ENCODE data around the gene COX6B1.
"Not testable (repeated sequence)": the region's sequence is repeated elsewhere in the genome, so short reads cannot be mapped to it uniquely, and the experiment has no call there.

Gene COX6B1

DNA sequence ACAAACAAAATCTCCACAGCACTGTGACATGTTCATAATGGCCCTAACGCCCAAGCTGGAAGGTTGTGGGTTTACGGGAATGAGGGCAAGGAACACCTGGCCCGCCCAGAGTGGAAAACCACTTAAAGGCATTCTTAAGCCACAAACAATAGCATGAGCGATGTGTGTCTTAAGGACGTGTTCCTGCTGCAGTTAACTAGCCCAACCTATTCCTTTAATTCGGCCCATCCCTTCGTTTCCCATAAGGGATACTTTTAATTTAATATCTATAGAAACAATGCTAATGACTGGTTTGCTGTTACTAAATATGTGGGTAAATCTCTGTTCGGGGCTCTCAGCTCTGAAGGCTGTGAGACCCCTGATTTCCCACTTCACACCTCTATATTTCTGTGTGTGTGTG lies 41.0 kb upstream of the COX6B1 start:
- H3K4me1 ChIP-seq (ENCODE audit: control insufficient read depth, insufficient read depth, low read length); H3K27ac ChIP-seq (ENCODE audit: extremely low read depth, low read depth, low read length); H3K9me3 ChIP-seq (ENCODE audit: control insufficient read depth, insufficient read depth, low read depth, low read length); H3K36me3 ChIP-seq (ENCODE audit: control insufficient read depth in 2 of 2, insufficient read depth in 1 of 2, low read length in 2 of 2); H3K4me3 ChIP-seq (ENCODE audit: low read depth, low read length): not testable (repeated sequence)
- TF ChIP-seq, protein P1, sequence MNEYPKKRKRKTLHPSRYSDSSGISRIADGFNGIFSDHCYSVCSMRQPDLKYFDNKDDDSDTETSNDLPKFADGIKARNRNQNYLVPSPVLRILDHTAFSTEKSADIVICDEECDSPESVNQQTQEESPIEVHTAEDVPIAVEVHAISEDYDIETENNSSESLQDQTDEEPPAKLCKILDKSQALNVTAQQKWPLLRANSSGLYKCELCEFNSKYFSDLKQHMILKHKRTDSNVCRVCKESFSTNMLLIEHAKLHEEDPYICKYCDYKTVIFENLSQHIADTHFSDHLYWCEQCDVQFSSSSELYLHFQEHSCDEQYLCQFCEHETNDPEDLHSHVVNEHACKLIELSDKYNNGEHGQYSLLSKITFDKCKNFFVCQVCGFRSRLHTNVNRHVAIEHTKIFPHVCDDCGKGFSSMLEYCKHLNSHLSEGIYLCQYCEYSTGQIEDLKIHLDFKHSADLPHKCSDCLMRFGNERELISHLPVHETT (tag by site-specific recombination; IDR thresholded peaks at IDR 0.05) = 0 out of 2 replicates have a peak, but pooled peaks have one; percentile 25
- TF ChIP-seq, protein P2, sequence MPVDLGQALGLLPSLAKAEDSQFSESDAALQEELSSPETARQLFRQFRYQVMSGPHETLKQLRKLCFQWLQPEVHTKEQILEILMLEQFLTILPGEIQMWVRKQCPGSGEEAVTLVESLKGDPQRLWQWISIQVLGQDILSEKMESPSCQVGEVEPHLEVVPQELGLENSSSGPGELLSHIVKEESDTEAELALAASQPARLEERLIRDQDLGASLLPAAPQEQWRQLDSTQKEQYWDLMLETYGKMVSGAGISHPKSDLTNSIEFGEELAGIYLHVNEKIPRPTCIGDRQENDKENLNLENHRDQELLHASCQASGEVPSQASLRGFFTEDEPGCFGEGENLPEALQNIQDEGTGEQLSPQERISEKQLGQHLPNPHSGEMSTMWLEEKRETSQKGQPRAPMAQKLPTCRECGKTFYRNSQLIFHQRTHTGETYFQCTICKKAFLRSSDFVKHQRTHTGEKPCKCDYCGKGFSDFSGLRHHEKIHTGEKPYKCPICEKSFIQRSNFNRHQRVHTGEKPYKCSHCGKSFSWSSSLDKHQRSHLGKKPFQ (tag by site-specific recombination; IDR thresholded peaks at IDR 0.05) = peak; percentile 72
- TF ChIP-seq SETDB1 (IDR thresholded peaks at IDR 0.05; ENCODE audit: insufficient read length, low read length) (peak; percentile 68), ZNF610 (tag by site-specific recombination; IDR thresholded peaks at IDR 0.05; ENCODE audit: borderline replicate concordance) (0 out of 2 replicates have a peak, but pooled peaks have one; percentile 39), SP3 (tag by site-specific recombination; IDR thresholded peaks at IDR 0.05) (0 out of 2 replicates have a peak, but pooled peaks have one; percentile 30)
- TF ChIP-seq, protein P3, sequence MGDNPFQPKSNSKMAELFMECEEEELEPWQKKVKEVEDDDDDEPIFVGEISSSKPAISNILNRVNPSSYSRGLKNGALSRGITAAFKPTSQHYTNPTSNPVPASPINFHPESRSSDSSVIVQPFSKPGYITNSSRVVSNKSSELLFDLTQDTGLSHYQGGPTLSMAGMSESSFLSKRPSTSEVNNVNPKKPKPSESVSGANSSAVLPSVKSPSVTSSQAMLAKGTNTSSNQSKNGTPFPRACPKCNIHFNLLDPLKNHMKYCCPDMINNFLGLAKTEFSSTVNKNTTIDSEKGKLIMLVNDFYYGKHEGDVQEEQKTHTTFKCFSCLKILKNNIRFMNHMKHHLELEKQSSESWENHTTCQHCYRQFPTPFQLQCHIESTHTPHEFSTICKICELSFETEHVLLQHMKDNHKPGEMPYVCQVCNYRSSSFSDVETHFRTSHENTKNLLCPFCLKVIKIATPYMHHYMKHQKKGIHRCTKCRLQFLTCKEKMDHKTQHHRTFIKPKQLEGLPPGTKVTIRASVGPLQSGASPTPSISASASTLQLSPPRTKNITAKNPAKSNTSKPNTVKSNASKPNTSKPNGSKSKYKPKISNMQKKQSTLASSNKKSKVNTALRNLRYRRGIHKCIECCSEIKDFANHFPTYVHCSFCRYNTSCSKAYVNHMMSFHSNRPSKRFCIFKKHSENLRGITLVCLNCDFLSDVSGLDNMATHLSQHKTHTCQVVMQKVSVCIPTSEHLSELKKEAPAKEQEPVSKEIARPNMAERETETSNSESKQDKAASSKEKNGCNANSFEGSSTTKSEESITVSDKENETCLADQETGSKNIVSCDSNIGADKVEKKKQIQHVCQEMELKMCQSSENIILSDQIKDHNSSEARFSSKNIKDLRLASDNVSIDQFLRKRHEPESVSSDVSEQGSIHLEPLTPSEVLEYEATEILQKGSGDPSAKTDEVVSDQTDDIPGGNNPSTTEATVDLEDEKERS (tag by site-specific recombination; IDR thresholded peaks at IDR 0.05) = 0 out of 2 replicates have a peak, but pooled peaks have one; percentile 42
- CTCF ChIA-PET = interaction anchor here (0.6 to 2.8 kb wide), 10 partner anchors 11 to 337 kb away, joined by 3 to 26 read pairs (median 4); no protein-coding TSS in a partner anchor
- POLR2A ChIA-PET = interaction anchor here (0.9 kb wide), 1 partner anchor 31 kb away, joined by 3 read pairs; no protein-coding TSS in a partner anchor

DNA sequence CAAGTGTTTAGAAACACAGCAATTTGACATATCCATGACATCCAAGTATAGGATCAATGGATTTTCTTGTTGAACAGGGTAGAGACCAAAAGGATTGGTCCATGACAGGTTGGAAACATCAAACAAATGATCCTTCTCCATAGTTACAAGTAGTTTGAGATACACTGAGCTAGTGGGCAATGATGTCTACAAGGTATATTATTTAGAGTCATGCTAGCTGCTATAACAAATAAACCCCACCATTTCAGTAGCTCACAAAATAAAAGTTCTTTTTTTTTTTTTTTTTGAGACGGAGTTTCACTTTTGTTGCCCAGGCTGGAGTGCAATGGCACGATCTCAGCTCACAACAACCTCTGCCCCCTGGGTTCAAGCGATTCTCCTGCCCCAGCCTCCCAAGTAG lies 40.5 kb upstream of the COX6B1 start:
- POLR2A ChIA-PET = interaction anchor here (0.8 to 1.4 kb wide), 3 partner anchors 9 to 52 kb away, joined by 3 to 5 read pairs (median 3); no protein-coding TSS in a partner anchor
- H3K9me3 ChIP-seq (ENCODE audit: control insufficient read depth, insufficient read depth, low read depth, low read length) = peaks cover 2% of the 10 kb centered on the region
- CTCF ChIA-PET = interaction anchor here (0.6 to 2.1 kb wide), 14 partner anchors 10 to 338 kb away, joined by 3 to 7 read pairs (median 4); no protein-coding TSS in a partner anchor
- H3K4me1 ChIP-seq (ENCODE audit: control insufficient read depth, insufficient read depth, low read length) = peaks cover 3% of the 10 kb centered on the region
- no peak overlapping the region for H3K4me3 ChIP-seq (ENCODE audit: low read depth, low read length)
- H3K27ac ChIP-seq (ENCODE audit: extremely low read depth, low read depth, low read length) = no peak overlapping the region
- no peaks in the 10 kb centered on the region for H3K36me3 ChIP-seq (ENCODE audit: control insufficient read depth in 2 of 2, insufficient read depth in 1 of 2, low read length in 2 of 2)
- TF ChIP-seq FEZF1 (tag by site-specific recombination; IDR thresholded peaks at IDR 0.05) (no peak), ZNF10 (tag by site-specific recombination; IDR thresholded peaks at IDR 0.05) (no peak), ZNF274 (IDR thresholded peaks at IDR 0.05; ENCODE audit: low read length) (no peak), ZNF274 (tag by site-specific recombination; IDR thresholded peaks at IDR 0.05; ENCODE audit: borderline replicate concordance) (no peak), ZSCAN23 (tag by site-specific recombination; IDR thresholded peaks at IDR 0.05) (no peak), ZNF2 (tag by site-specific recombination; IDR thresholded peaks at IDR 0.05) (no peak), ZNF239 (tag by site-specific recombination; IDR thresholded peaks at IDR 0.05) (no peak), ZNF140 (tag by site-specific recombination; IDR thresholded peaks at IDR 0.05) (no peak), ZNF426 (tag by site-specific recombination; IDR thresholded peaks at IDR 0.05) (no peak), MYNN (tag by site-specific recombination; IDR thresholded peaks at IDR 0.05; ENCODE audit: borderline replicate concordance) (no peak), ZNF394 (tag by site-specific recombination; IDR thresholded peaks at IDR 0.05; ENCODE audit: borderline replicate concordance) (no peak), SCRT1 (tag by site-specific recombination; IDR thresholded peaks at IDR 0.05; ENCODE audit: borderline replicate concordance) (no peak), OVOL3 (tag by site-specific recombination; IDR thresholded peaks at IDR 0.05) (no peak), ZNF521 (tag by site-specific recombination; IDR thresholded peaks at IDR 0.05) (no peak)
- TF ChIP-seq, protein P4, sequence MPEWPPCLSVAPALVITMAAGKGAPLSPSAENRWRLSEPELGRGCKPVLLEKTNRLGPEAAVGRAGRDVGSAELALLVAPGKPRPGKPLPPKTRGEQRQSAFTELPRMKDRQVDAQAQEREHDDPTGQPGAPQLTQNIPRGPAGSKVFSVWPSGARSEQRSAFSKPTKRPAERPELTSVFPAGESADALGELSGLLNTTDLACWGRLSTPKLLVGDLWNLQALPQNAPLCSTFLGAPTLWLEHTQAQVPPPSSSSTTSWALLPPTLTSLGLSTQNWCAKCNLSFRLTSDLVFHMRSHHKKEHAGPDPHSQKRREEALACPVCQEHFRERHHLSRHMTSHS (tag by site-specific recombination; IDR thresholded peaks at IDR 0.05) = no peak
- TF ChIP-seq, protein P5, sequence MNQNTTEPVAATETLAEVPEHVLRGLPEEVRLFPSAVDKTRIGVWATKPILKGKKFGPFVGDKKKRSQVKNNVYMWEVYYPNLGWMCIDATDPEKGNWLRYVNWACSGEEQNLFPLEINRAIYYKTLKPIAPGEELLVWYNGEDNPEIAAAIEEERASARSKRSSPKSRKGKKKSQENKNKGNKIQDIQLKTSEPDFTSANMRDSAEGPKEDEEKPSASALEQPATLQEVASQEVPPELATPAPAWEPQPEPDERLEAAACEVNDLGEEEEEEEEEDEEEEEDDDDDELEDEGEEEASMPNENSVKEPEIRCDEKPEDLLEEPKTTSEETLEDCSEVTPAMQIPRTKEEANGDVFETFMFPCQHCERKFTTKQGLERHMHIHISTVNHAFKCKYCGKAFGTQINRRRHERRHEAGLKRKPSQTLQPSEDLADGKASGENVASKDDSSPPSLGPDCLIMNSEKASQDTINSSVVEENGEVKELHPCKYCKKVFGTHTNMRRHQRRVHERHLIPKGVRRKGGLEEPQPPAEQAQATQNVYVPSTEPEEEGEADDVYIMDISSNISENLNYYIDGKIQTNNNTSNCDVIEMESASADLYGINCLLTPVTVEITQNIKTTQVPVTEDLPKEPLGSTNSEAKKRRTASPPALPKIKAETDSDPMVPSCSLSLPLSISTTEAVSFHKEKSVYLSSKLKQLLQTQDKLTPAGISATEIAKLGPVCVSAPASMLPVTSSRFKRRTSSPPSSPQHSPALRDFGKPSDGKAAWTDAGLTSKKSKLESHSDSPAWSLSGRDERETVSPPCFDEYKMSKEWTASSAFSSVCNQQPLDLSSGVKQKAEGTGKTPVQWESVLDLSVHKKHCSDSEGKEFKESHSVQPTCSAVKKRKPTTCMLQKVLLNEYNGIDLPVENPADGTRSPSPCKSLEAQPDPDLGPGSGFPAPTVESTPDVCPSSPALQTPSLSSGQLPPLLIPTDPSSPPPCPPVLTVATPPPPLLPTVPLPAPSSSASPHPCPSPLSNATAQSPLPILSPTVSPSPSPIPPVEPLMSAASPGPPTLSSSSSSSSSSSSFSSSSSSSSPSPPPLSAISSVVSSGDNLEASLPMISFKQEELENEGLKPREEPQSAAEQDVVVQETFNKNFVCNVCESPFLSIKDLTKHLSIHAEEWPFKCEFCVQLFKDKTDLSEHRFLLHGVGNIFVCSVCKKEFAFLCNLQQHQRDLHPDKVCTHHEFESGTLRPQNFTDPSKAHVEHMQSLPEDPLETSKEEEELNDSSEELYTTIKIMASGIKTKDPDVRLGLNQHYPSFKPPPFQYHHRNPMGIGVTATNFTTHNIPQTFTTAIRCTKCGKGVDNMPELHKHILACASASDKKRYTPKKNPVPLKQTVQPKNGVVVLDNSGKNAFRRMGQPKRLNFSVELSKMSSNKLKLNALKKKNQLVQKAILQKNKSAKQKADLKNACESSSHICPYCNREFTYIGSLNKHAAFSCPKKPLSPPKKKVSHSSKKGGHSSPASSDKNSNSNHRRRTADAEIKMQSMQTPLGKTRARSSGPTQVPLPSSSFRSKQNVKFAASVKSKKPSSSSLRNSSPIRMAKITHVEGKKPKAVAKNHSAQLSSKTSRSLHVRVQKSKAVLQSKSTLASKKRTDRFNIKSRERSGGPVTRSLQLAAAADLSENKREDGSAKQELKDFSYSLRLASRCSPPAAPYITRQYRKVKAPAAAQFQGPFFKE (tag by site-specific recombination; IDR thresholded peaks at IDR 0.05; ENCODE audit: borderline replicate concordance) = no peak

Measured in HEK293 (cell line).